Neural cell (in vitro differentiated cells): ENCODE measurements around the gene ZMYND19. TPM values are rescaled to one million over a fixed set of nuclear protein-coding genes. Genes with fewer than 3 reads are reported as not detected.

ENCODE experiments used
- H2AFZ ChIP-seq: fragments of 200-600, 300-800 bp; sonication (generic), shearing (Covaris generic); 2 replicates; pipeline ENCODE4 v1.6.0; 2014; ENCODE audit warnings: low read depth, mild to moderate bottlenecking, antibody characterized with exemption, low read length, moderate library complexity
- H3F3A ChIP-seq: fragments of 200-600 bp; shearing (Covaris generic); 2 replicates; pipeline ENCODE4 v1.6.1; 2016; ENCODE audit warnings: mild to moderate bottlenecking, moderate library complexity, mixed read lengths, antibody characterized with exemption, low read length; ENCODE audit not compliant: insufficient read depth, poor library complexity, severe bottlenecking
- H3K27ac ChIP-seq: fragments of 200-600, 300-800 bp; sonication (generic), shearing (Covaris generic); 2 replicates; pipeline ENCODE4 v1.5.1; 2014; ENCODE audit warnings: mild to moderate bottlenecking, low read length, moderate library complexity
- H3K27me3 ChIP-seq: fragments of 300-800, 200-600 bp; sonication (generic), shearing (Covaris generic); 2 replicates; pipeline ENCODE4 v1.6.0; 2014; ENCODE audit warnings: mild to moderate bottlenecking, low read depth, low read length, moderate library complexity; ENCODE audit not compliant: insufficient read depth
- H3K36me3 ChIP-seq: fragments of 300-800, 200-600 bp; sonication (generic), shearing (Covaris generic); 2 replicates; pipeline ENCODE4 v1.5.1; 2014; ENCODE audit warnings: mild to moderate bottlenecking, antibody characterized with exemption, low read length, moderate library complexity; ENCODE audit not compliant: insufficient read depth
- H3K4me2 ChIP-seq: fragments of 300-800, 200-600 bp; sonication (generic), shearing (Covaris generic); 2 replicates; pipeline ENCODE4 v1.6.0; 2014; ENCODE audit warnings: mild to moderate bottlenecking, low read length
- H3K4me3 ChIP-seq: fragments of 300-800, 200-600 bp; sonication (generic), shearing (Covaris generic); 2 replicates; pipeline ENCODE4 v1.5.1; 2014; ENCODE audit warnings: mild to moderate bottlenecking, low read length, moderate library complexity
- H3K79me2 ChIP-seq: fragments of 200-600 bp; shearing (Covaris generic); replicated peaks from 2 replicates; pipeline ENCODE4 v1.6.0; 2014; ENCODE audit warnings: mild to moderate bottlenecking, low read length, moderate library complexity; ENCODE audit not compliant: insufficient read depth
- H3K9ac ChIP-seq: fragments of 300-800, 200-600 bp; sonication (generic), shearing (Covaris generic); 2 replicates; pipeline ENCODE4 v1.6.1; 2016; ENCODE audit warnings: mild to moderate bottlenecking, low read length, mixed read lengths
- H3K9me2 ChIP-seq: fragments of 200-600 bp; shearing (Covaris generic); 2 replicates; pipeline ENCODE4 v1.6.1; 2016; ENCODE audit warnings: mild to moderate bottlenecking, low read length, mixed read lengths; ENCODE audit not compliant: insufficient read depth
- H3K9me3 ChIP-seq: fragments of 200-600, 300-800 bp; sonication (generic), shearing (Covaris generic); 2 replicates; pipeline ENCODE4 v1.6.1; 2016; ENCODE audit warnings: mild to moderate bottlenecking, mixed run types, low read length, moderate library complexity, mixed read lengths
- H4K20me1 ChIP-seq: fragments of 200-600 bp; shearing (Covaris generic); 2 replicates; pipeline ENCODE4 v1.6.1; 2016; ENCODE audit warnings: mild to moderate bottlenecking, mixed run types; ENCODE audit not compliant: insufficient read depth
- EP300 ChIP-seq: fragments of 450-650 bp; conservative IDR thresholded peaks from 2 replicates; pipeline ENCODE4 v1.6.1; 2014; ENCODE audit warnings: antibody characterized with exemption, mild to moderate bottlenecking, moderate library complexity; ENCODE audit not compliant: poor library complexity, severe bottlenecking
- EZH2 ChIP-seq: fragments of 200-600, 300-800 bp; shearing (Covaris generic), sonication (generic); IDR thresholded peaks from 2 replicates; pipeline ENCODE4 v1.6.1; 2014; ENCODE audit warnings: antibody characterized with exemption, low read length, borderline replicate concordance, mild to moderate bottlenecking; ENCODE audit not compliant: insufficient read depth, poor library complexity, severe bottlenecking
- MXI1 ChIP-seq: fragments of 450-650 bp; conservative IDR thresholded peaks from 2 replicates; pipeline ENCODE4 v1.6.1; 2014; ENCODE audit warnings: antibody characterized with exemption, mild to moderate bottlenecking; ENCODE audit not compliant: poor library complexity, severe bottlenecking
- POLR2AphosphoS5 ChIP-seq: IDR thresholded peaks from 2 replicates; pipeline ENCODE4 v1.6.1; 2012
- RAD21 ChIP-seq: fragments of 450-650 bp; conservative IDR thresholded peaks from 2 replicates; pipeline ENCODE4 v1.6.1; 2014; ENCODE audit warnings: antibody characterized with exemption, mild to moderate bottlenecking, moderate library complexity
- SMC3 ChIP-seq: fragments of 450-650 bp; conservative IDR thresholded peaks from 2 replicates; pipeline ENCODE4 v1.6.1; 2014; ENCODE audit warnings: antibody characterized with exemption, mild to moderate bottlenecking, moderate library complexity; ENCODE audit not compliant: poor library complexity
- TAF1 ChIP-seq: IDR thresholded peaks from 2 replicates; pipeline ENCODE4 v1.6.1; 2012; ENCODE audit warnings: low read depth
- polyA plus RNA-seq: library from polyadenylated mRNA; depleted of rRNA; stranded (reverse); fragments of >200 nt; gene quantifications from 2 replicates; pipeline ENCODE4 v1.2.3, GENCODE V29; 2014
- TF ChIP-seq, protein P1 (sequence below): fragments of 450-650 bp; IDR thresholded peaks from 2 replicates; pipeline ENCODE4 v1.5.1; 2014; ENCODE audit warnings: antibody characterized with exemption, mild to moderate bottlenecking, moderate library complexity; ENCODE audit not compliant: poor library complexity, severe bottlenecking
- TF ChIP-seq, protein P2 (sequence below): IDR thresholded peaks from 2 replicates; pipeline ENCODE4 v1.6.1; 2012; ENCODE audit warnings: borderline replicate concordance

ZMYND19 gene
- polyA plus RNA-seq, 1 donor from 2014 or later = 54.8 TPM

DNA sequence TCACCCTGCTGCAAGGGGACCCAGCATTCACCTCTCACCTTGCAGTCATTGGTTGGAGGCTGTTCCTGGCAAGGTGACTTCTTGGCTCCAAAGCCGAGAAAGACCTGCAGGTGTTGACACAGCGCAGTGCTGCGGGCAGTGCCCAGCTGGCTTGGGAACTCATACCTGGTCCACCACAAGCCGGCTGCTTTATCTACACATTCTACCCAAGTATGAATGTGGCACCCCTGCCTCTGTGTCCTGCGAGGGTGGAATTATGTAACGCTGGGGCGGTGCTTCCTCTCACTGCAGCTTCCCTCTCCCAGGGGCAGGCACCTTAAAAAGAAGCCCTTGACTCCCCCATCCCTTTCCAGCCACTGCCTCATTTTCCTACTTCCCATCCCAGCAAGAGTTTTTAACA, 2.5 kb upstream of the ZMYND19 start:
- H3K4me2 ChIP-seq = no peak overlapping the region
- no peaks in the 10 kb centered on the region for H3K9me2 ChIP-seq
- H3K9me3 ChIP-seq = no peaks in the 10 kb centered on the region
- H3K27ac ChIP-seq = no peak overlapping the region
- H4K20me1 ChIP-seq = no peaks in the 10 kb centered on the region
- no peak overlapping the region for H3K9ac ChIP-seq
- no peak overlapping the region for H3K4me3 ChIP-seq
- no peak for TF ChIP-seq MXI1
- TF ChIP-seq POLR2AphosphoS5 = no peak
- no peak for TF ChIP-seq EZH2
- TF ChIP-seq EP300 = no peak
- no peak for TF ChIP-seq RAD21
- TF ChIP-seq, protein P1, sequence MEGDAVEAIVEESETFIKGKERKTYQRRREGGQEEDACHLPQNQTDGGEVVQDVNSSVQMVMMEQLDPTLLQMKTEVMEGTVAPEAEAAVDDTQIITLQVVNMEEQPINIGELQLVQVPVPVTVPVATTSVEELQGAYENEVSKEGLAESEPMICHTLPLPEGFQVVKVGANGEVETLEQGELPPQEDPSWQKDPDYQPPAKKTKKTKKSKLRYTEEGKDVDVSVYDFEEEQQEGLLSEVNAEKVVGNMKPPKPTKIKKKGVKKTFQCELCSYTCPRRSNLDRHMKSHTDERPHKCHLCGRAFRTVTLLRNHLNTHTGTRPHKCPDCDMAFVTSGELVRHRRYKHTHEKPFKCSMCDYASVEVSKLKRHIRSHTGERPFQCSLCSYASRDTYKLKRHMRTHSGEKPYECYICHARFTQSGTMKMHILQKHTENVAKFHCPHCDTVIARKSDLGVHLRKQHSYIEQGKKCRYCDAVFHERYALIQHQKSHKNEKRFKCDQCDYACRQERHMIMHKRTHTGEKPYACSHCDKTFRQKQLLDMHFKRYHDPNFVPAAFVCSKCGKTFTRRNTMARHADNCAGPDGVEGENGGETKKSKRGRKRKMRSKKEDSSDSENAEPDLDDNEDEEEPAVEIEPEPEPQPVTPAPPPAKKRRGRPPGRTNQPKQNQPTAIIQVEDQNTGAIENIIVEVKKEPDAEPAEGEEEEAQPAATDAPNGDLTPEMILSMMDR = no peak
- TF ChIP-seq, protein P2, sequence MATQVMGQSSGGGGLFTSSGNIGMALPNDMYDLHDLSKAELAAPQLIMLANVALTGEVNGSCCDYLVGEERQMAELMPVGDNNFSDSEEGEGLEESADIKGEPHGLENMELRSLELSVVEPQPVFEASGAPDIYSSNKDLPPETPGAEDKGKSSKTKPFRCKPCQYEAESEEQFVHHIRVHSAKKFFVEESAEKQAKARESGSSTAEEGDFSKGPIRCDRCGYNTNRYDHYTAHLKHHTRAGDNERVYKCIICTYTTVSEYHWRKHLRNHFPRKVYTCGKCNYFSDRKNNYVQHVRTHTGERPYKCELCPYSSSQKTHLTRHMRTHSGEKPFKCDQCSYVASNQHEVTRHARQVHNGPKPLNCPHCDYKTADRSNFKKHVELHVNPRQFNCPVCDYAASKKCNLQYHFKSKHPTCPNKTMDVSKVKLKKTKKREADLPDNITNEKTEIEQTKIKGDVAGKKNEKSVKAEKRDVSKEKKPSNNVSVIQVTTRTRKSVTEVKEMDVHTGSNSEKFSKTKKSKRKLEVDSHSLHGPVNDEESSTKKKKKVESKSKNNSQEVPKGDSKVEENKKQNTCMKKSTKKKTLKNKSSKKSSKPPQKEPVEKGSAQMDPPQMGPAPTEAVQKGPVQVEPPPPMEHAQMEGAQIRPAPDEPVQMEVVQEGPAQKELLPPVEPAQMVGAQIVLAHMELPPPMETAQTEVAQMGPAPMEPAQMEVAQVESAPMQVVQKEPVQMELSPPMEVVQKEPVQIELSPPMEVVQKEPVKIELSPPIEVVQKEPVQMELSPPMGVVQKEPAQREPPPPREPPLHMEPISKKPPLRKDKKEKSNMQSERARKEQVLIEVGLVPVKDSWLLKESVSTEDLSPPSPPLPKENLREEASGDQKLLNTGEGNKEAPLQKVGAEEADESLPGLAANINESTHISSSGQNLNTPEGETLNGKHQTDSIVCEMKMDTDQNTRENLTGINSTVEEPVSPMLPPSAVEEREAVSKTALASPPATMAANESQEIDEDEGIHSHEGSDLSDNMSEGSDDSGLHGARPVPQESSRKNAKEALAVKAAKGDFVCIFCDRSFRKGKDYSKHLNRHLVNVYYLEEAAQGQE = no peak
- no peak for TF ChIP-seq SMC3
- TF ChIP-seq TAF1 = no peak
- H3K27me3 ChIP-seq = no peaks in the 10 kb centered on the region
- no peaks in the 10 kb centered on the region for H3F3A ChIP-seq
- peaks cover 11% of the 10 kb centered on the region for H3K79me2 ChIP-seq
- no peak overlapping the region for H2AFZ ChIP-seq
- no peaks in the 10 kb centered on the region for H3K36me3 ChIP-seq

DNA sequence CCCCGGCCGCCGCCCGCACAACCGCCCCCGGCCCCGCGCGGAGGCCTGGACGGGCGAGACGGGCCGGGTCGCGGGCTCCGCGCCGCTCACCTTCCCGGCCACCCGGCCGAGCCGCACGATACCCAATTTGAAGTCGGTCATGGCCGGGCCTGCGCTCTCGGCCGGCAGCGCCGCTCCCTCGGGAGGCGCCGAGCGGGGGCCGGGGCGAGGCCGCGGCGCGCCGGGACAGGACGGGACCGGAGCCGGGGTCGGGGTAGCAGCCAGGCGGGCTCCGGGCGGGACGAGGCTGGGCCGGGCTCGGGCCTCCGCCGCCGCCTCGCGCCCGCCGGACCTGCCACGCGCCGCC, 216 bp downstream of the ZMYND19 start:
- Histone ChIP-seq H3F3A (no peaks in the 10 kb centered on the region), H2AFZ (no peak overlapping the region), H3K9me3 (no peaks in the 10 kb centered on the region), H3K36me3 (no peaks in the 10 kb centered on the region), H3K4me3 (peak overlapping the region; percentile 90), H3K27ac (no peak overlapping the region), H3K9me2 (no peaks in the 10 kb centered on the region), H4K20me1 (no peaks in the 10 kb centered on the region), H3K27me3 (no peaks in the 10 kb centered on the region), H3K4me2 (no peak overlapping the region), H3K9ac (peak overlapping the region; percentile 72), H3K79me2 (peaks cover 11% of the 10 kb centered on the region)
- TF ChIP-seq, protein P2 = no peak
